ENCODE results near the gene ZDHHC11B.
A peak's percentile ranks its signal among the peaks of the same experiment; 100 is the strongest.

DNA sequence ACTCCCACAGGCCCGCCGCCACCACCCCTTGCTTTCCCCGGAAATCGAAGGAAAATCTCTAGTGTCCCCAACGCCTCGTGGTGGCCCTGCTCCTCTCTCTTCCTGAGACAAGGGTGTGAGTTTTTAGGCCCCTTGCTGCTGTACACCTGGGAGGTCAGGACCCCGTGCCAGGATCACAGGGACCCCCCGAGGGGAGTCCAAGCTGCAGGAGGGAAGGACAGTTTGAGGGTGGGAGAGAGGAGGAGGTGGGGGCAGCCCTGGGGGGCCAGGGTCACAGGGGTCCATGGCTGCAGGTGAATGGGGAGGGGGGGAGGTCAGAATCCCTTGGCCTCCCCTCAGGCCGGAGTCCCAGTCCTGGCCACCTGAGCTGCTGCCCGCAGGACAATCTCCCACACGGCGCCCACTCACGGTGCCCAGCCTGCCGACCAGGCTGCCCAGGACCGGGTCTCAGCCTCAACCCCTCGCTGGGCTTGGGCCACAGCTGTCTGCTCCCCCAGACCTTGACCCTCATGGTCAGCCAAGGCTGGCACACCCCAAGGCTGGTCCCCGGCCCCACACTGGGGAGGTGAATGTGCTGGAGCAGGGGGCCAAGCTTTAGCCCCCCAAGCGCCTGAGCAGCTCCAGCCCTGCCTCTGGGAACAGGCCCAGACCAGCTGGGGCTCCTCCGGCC lies 111.2 kb downstream of the ZDHHC11B start:
- TF ChIP-seq, protein P1, sequence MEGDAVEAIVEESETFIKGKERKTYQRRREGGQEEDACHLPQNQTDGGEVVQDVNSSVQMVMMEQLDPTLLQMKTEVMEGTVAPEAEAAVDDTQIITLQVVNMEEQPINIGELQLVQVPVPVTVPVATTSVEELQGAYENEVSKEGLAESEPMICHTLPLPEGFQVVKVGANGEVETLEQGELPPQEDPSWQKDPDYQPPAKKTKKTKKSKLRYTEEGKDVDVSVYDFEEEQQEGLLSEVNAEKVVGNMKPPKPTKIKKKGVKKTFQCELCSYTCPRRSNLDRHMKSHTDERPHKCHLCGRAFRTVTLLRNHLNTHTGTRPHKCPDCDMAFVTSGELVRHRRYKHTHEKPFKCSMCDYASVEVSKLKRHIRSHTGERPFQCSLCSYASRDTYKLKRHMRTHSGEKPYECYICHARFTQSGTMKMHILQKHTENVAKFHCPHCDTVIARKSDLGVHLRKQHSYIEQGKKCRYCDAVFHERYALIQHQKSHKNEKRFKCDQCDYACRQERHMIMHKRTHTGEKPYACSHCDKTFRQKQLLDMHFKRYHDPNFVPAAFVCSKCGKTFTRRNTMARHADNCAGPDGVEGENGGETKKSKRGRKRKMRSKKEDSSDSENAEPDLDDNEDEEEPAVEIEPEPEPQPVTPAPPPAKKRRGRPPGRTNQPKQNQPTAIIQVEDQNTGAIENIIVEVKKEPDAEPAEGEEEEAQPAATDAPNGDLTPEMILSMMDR (IDR thresholded peaks at IDR 0.05): no peak
- TF ChIP-seq POLR2A (IDR thresholded peaks at IDR 0.05): peak in 1 of 3 donors; percentile 25

All from body of pancreas (tissue), 4 donors.